HUES64 (cell line): ENCODE results near the gene HUNK.

Source experiments
- H3K27ac ChIP-seq: 2 replicates; pipeline ENCODE4 v1.7.0; 2013; ENCODE audit warnings: low read depth, low read length, inconsistent platforms
- H3K27me3 ChIP-seq: 2 replicates; pipeline ENCODE4 v1.6.1; 2013; ENCODE audit warnings: mild to moderate bottlenecking, low read length; ENCODE audit not compliant: insufficient read depth
- H3K36me3 ChIP-seq: 2 replicates; pipeline ENCODE4 v1.6.1; 2013; ENCODE audit warnings: mild to moderate bottlenecking, low read length; ENCODE audit not compliant: insufficient read depth
- H3K4me1 ChIP-seq: 2 replicates; pipeline ENCODE4 v1.6.1; 2013; ENCODE audit warnings: mild to moderate bottlenecking, low read length, moderate library complexity; ENCODE audit not compliant: insufficient read depth
- H3K4me3 ChIP-seq: 2 replicates; pipeline ENCODE4 v1.5.1; 2013; ENCODE audit warnings: mild to moderate bottlenecking, low read length, moderate library complexity
- H3K9ac ChIP-seq: 2 replicates; pipeline ENCODE4 v1.6.1; 2013; ENCODE audit warnings: mild to moderate bottlenecking, low read depth, low read length
- H3K9me3 ChIP-seq: 2 replicates; pipeline ENCODE4 v1.6.1; 2013; ENCODE audit warnings: low read depth, low read length; ENCODE audit not compliant: insufficient read depth
- WGBS: fragments of 150-250, 120-280 bp; methylation state at CpG from one replicate; pipeline ENCODE4 v1.1.7; 2013; ENCODE audit warnings: missing lambda C conversion rate; 5-methylcytosine and 5-hydroxymethylcytosine counted together

Gene HUNK

GRCh38 chr21:31961027-31961426 lies 88.2 kb downstream of the HUNK start:
- no peaks in the 10 kb centered on the region for H3K27me3 ChIP-seq
- H3K9me3 ChIP-seq = no peaks in the 10 kb centered on the region
- no peak overlapping the region for H3K27ac ChIP-seq
- H3K4me3 ChIP-seq = no peak overlapping the region
- H3K9ac ChIP-seq = no peak overlapping the region
- H3K4me1 ChIP-seq = no peaks in the 10 kb centered on the region
- 99% methylated on average over 3 of the region's 3 CpGs for WGBS
- peaks cover 20% of the 10 kb centered on the region; the same call in 1 of the 2 replicates for H3K36me3 ChIP-seq

- no peak overlapping the region for H3K9ac ChIP-seq
- H3K9me3 ChIP-seq = no peaks in the 10 kb centered on the region
- WGBS = 94% methylated on average over 1 of the region's 1 CpG
- no peaks in the 10 kb centered on the region for H3K4me1 ChIP-seq
- no peak overlapping the region for H3K4me3 ChIP-seq
- no peak overlapping the region for H3K27ac ChIP-seq
- peaks cover 20% of the 10 kb centered on the region; the same call in 1 of the 2 replicates for H3K36me3 ChIP-seq
- no peaks in the 10 kb centered on the region for H3K27me3 ChIP-seq
Observed at GRCh38 chr21:31961704-31962103, 88.9 kb downstream of the HUNK start.

- peaks cover 20% of the 10 kb centered on the region; the same call in 1 of the 2 replicates for H3K36me3 ChIP-seq
- H3K9ac ChIP-seq = no peak overlapping the region
- H3K27me3 ChIP-seq = no peaks in the 10 kb centered on the region
- H3K4me3 ChIP-seq = no peak overlapping the region
- H3K9me3 ChIP-seq = no peaks in the 10 kb centered on the region
- whole genome bisulfite sequencing = 95% methylated on average over 6 of the region's 6 CpGs
- no peak overlapping the region for H3K27ac ChIP-seq
- H3K4me1 ChIP-seq = no peaks in the 10 kb centered on the region
Observed at GRCh38 chr21:31964692-31965091, 91.9 kb downstream of the HUNK start.

- 93% methylated on average over 7 of the region's 7 CpGs for WGBS
- no peaks in the 10 kb centered on the region; the same call in 1 of the 2 replicates for H3K36me3 ChIP-seq
Observed at GRCh38 chr21:31967334-31967733, 94.5 kb downstream of the HUNK start.

GRCh38 chr21:31972622-31973021 lies 99.8 kb downstream of the HUNK start:
- Histone ChIP-seq H3K9ac (no peak overlapping the region), H3K27me3 (no peaks in the 10 kb centered on the region), H3K36me3 (peaks cover 6% of the 10 kb centered on the region), H3K4me3 (no peak overlapping the region), H3K9me3 (no peaks in the 10 kb centered on the region), H3K4me1 (peaks cover 9% of the 10 kb centered on the region; the same call in 1 of the 2 replicates), H3K27ac (no peak overlapping the region)
- WGBS = 91% methylated on average over 7 of the region's 7 CpGs

More at GRCh38 chr21:31967334-31967733, 94.5 kb downstream of the HUNK start:
- Histone ChIP-seq H3K9me3 (no peaks in the 10 kb centered on the region), H3K4me3 (no peak overlapping the region), H3K27me3 (no peaks in the 10 kb centered on the region), H3K9ac (no peak overlapping the region), H3K27ac (no peak overlapping the region), H3K4me1 (no peaks in the 10 kb centered on the region)

- over 99% methylated on average over 4 of the region's 6 CpGs for WGBS
- peaks cover 9% of the 10 kb centered on the region; the same call in 1 of the 2 replicates for H3K4me1 ChIP-seq
- H3K27ac ChIP-seq = no peak overlapping the region
- peaks cover 6% of the 10 kb centered on the region for H3K36me3 ChIP-seq
- H3K9me3 ChIP-seq = no peaks in the 10 kb centered on the region
- no peak overlapping the region for H3K9ac ChIP-seq
- H3K4me3 ChIP-seq = no peak overlapping the region
- H3K27me3 ChIP-seq = no peaks in the 10 kb centered on the region
Observed at GRCh38 chr21:31973402-31973944, 100.7 kb downstream of the HUNK start.

GRCh38 chr21:31974454-31974985 lies 101.7 kb downstream of the HUNK start:
- H3K27ac ChIP-seq = no peak overlapping the region
- WGBS = 69% methylated on average over 16 of the region's 16 CpGs
- H3K9me3 ChIP-seq = no peaks in the 10 kb centered on the region
- no peak overlapping the region for H3K4me3 ChIP-seq
- no peak overlapping the region for H3K9ac ChIP-seq
- peaks cover 6% of the 10 kb centered on the region for H3K36me3 ChIP-seq
- peaks cover 9% of the 10 kb centered on the region; the same call in 1 of the 2 replicates for H3K4me1 ChIP-seq
- no peaks in the 10 kb centered on the region for H3K27me3 ChIP-seq

GRCh38 chr21:31975491-31975890 lies 102.7 kb downstream of the HUNK start:
- no peaks in the 10 kb centered on the region for H3K27me3 ChIP-seq
- H3K4me3 ChIP-seq = no peak overlapping the region
- H3K36me3 ChIP-seq = peaks cover 6% of the 10 kb centered on the region
- peaks cover 9% of the 10 kb centered on the region; the same call in 1 of the 2 replicates for H3K4me1 ChIP-seq
- H3K9me3 ChIP-seq = no peaks in the 10 kb centered on the region
- no peak overlapping the region for H3K27ac ChIP-seq
- no peak overlapping the region for H3K9ac ChIP-seq
- WGBS = 93% methylated on average over 6 of the region's 6 CpGs

- H3K4me1 ChIP-seq = peaks cover 9% of the 10 kb centered on the region; the same call in 1 of the 2 replicates
- no peaks in the 10 kb centered on the region for H3K27me3 ChIP-seq
- H3K9ac ChIP-seq = no peak overlapping the region
- no peak overlapping the region for H3K27ac ChIP-seq
- no peak overlapping the region for H3K4me3 ChIP-seq
- H3K9me3 ChIP-seq = no peaks in the 10 kb centered on the region
- WGBS = 97% methylated on average over 7 of the region's 7 CpGs
- peaks cover 6% of the 10 kb centered on the region for H3K36me3 ChIP-seq
Observed at GRCh38 chr21:31977816-31978215, 105.0 kb downstream of the HUNK start.

GRCh38 chr21:31983120-31983519 lies 110.3 kb downstream of the HUNK start:
- H3K9ac ChIP-seq = no peak overlapping the region
- 90% methylated on average over 4 of the region's 4 CpGs for WGBS
- H3K4me3 ChIP-seq = no peak overlapping the region
- no peaks in the 10 kb centered on the region for H3K9me3 ChIP-seq
- no peaks in the 10 kb centered on the region for H3K36me3 ChIP-seq
- H3K4me1 ChIP-seq = no peaks in the 10 kb centered on the region; the same call in 1 of the 2 replicates
- no peaks in the 10 kb centered on the region for H3K27me3 ChIP-seq
- H3K27ac ChIP-seq = no peak overlapping the region

- Histone ChIP-seq H3K36me3 (no peaks in the 10 kb centered on the region), H3K9ac (no peak overlapping the region), H3K9me3 (no peaks in the 10 kb centered on the region), H3K4me3 (no peak overlapping the region), H3K27ac (no peak overlapping the region), H3K4me1 (no peaks in the 10 kb centered on the region; the same call in 1 of the 2 replicates), H3K27me3 (no peaks in the 10 kb centered on the region)
- WGBS = 96% methylated on average over 8 of the region's 8 CpGs
Observed at GRCh38 chr21:31983554-31983953, 110.7 kb downstream of the HUNK start.
